Activated naive CD8-positive, alpha-beta T cell treated with anti-CD3 and anti-CD28 coated beads, Interleukin-2, amount 50 U/mL, for 16 hours (primary cell): Measurements from ENCODE around the gene PTX4.
"Not testable (repeated sequence)": the region's sequence is repeated elsewhere in the genome, so short reads cannot be mapped to it uniquely, and the experiment has no call there.

Experiments used
- DNase-seq: peaks from one replicate; pipeline ENCODE4 v3.0.0-alpha.2; 2020; ENCODE audit warnings: low read depth, low spot score

PTX4 gene

DNA sequence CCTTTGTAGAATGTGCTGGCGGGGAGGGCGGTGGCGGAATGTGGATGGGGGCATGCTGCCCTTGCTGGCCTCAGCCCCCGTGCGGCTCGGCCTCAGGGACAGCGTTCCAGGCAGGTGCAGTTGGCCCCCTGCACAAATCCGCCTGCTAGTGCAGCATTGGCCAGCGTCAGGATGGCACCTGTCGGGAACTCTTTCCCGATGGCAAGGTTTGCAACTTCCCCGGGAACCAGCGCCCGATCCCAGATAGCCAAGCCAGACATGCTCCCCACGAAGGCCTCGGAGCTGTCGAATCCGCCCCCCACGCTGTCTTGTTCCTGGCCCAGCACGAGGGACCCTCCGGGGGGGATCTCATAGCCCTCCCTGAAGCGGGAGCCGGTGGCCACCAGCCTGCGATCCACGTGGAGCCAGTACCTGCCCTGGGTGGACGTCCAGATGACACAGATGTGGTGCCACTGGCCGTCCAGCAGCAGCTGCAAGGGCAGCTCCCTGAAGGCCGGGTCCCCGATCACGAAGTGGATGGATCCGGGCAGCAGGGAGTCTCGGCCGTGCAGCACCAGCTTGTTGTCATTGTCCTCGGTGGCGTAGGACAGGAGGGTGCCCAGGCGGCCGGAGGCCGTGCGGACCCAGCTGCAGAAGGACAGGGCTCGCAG lies 2.8 kb downstream of the PTX4 start:
- no peak for DNase-seq

- DNase-seq: no peak
These were observed 6.6 kb downstream of the PTX4 start for GRCh38 chr16:1481906-1482835.

- not testable (repeated sequence) for DNase-seq
These were observed 9.8 kb downstream of the PTX4 start for GRCh38 chr16:1478937-1479336.

- no peak for DNase-seq
These were observed 11.7 kb downstream of the PTX4 start for GRCh38 chr16:1477033-1477432.

DNA sequence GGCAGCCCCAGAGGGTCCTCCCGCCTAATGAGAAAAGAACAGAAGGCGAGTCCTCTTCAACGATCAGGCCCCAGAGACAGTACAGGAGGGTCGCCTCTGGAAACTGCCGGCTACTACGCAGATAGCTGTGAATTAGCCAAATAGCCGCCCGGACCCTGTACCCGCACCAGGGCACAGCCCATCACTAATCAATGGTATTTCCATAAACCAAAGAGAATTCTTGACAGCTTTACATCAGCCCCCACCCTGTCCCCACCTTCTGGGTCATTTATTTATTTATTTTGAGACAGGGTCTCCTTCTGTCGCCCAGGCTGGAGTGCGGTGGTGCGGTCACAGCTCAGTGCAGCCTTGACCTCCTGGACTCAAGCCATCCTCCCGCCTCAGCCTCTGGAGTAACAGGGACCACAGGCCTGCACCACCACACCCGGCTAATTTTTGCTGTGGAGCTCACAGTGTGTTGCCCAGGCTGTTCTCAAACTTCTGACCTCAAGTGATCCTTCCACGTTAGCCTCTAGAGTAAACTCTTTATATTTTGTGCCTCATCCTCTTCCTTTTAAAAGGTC lies 13.1 kb downstream of the PTX4 start:
- DNase-seq: no peak

GRCh38 chr16:1474796-1475551 lies 13.8 kb downstream of the PTX4 start, which contains the start of gene CLCN7:
Gene CLCN7 (minus strand): TSS chr16:1475028. CDS start chr16:1474974, 54 bp downstream.
- peak; percentile 73 for DNase-seq

GRCh38 chr16:1474082-1474795 lies 14.5 kb downstream of the PTX4 start:
- no peak for DNase-seq

- DNase-seq: no peak
These were observed 15.8 kb downstream of the PTX4 start for GRCh38 chr16:1472974-1473373.

- DNase-seq: no peak
These were observed 17.1 kb downstream of the PTX4 start for GRCh38 chr16:1471569-1472194.

- no peak for DNase-seq
These were observed 18.1 kb downstream of the PTX4 start for GRCh38 chr16:1470481-1471251.

GRCh38 chr16:1469693-1470201 lies 19.0 kb downstream of the PTX4 start:
- DNase-seq: no peak

GRCh38 chr16:1469141-1469540 lies 19.6 kb downstream of the PTX4 start:
- DNase-seq: not testable (repeated sequence)

DNA sequence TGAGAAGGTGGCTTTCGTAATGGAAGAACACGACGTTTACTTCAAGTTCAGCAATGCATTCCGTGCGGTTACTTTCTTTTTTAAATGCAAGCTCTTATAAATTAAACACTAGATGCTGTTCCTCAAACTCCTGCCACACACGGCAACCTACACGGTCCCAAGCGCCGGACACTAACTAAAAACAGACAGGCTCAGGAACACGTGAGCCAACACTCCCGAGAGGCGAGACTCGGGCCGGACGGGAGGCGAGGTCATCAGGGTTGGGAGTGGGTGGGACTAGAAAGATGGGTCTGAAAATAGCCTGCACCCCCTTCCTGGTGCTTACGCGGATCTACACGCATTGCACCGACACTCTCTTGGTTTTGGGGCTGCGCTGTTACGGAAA lies 20.3 kb downstream of the PTX4 start:
- no peak for DNase-seq

DNA sequence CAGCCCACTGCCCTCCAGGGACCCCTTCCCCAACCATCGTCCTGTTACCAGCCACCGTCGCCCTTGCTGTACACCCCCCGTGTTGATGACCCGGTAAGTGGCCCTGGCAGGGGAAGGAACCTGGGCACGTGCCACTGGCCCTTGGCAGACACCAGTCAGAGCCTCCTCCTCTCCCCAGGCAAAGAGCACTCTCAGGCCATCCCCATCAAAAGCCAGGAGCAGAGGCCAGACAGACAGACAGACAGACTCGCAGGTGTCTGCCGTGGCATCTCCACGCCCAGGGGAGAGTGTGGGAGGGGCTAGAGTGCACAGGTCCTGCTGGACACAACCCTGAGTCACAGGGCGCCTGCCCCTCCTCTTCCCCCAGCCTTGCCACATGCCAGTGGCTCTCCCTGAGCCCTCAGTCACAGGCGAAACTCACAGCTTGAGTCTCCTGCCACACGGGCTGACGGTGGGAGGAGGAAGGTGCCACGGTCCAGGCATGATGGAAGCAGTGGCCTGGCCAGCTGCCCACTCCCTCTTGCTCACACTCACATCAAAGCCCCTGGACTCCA lies 21.7 kb downstream of the PTX4 start:
- no peak for DNase-seq

GRCh38 chr16:1466054-1466453 lies 22.7 kb downstream of the PTX4 start:
- no peak for DNase-seq

GRCh38 chr16:1465567-1465915 lies 23.2 kb downstream of the PTX4 start:
- no peak for DNase-seq

DNA sequence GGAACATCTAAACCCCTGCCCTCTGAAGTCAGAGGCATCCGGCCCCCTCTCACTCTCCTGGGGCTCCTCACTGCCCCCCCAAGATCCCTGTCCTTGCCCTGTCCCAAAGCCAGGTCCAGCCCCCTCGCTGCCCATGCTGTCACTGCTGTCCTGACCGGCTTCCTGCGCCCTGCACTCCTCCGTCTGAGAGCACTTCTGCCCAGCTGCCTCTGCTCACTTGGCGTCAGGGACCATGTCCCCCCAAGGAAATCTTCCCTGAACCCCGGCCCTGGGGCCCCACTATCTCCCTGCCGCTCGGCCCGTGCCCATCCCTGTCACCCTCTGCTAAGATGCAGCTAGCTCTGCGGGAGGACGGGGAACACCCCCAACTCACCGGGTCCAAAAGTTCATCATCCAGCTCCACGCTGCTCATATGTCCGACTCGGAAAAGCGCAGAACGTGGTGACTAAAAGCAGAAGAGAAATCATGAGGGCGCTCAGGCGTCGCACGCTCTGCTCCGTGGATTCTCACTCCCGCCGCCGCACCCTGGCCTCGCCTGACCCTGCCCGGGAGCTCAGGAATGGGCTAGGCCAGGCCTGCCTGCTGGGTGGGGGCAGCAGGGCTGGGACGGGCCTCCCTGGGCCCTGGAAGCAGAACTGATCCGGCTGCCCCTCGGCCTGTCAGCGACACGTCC lies 23.7 kb downstream of the PTX4 start:
- no peak for DNase-seq

- no peak for DNase-seq
These were observed 24.4 kb downstream of the PTX4 start for GRCh38 chr16:1464196-1464893.
